GM12875 (cell line): ENCODE data around the gene EXOC6B.

Experiments
- H3K4me3 ChIP-seq: one replicate; pipeline ENCODE4 v1.5.1; 2011; ENCODE audit warnings: low read depth, low read length, control low read depth
- CTCF ChIP-seq: IDR thresholded peaks from 2 replicates; pipeline ENCODE4 v1.5.1; 2011; ENCODE audit warnings: low read depth, mild to moderate bottlenecking, control low read depth, inconsistent platforms, low read length, moderate library complexity, borderline replicate concordance; ENCODE audit not compliant: insufficient read depth

Gene EXOC6B

GRCh38 chr2:72274380-72274797, 551.4 kb downstream of the EXOC6B start:
- no peak for TF ChIP-seq CTCF

GRCh38 chr2:72273384-72273783, 552.4 kb downstream of the EXOC6B start:
- no peak overlapping the region for H3K4me3 ChIP-seq
- no peak for TF ChIP-seq CTCF

More at GRCh38 chr2:72274380-72274797, 551.4 kb downstream of the EXOC6B start:
- H3K4me3 ChIP-seq = no peak overlapping the region

GRCh38 chr2:72271766-72272641, 553.8 kb downstream of the EXOC6B start:
- H3K4me3 ChIP-seq = no peak overlapping the region
- TF ChIP-seq CTCF = no peak

- H3K4me3 ChIP-seq = no peak overlapping the region
- no peak for TF ChIP-seq CTCF
Measured at GRCh38 chr2:72271276-72271614, 554.6 kb downstream of the EXOC6B start.

GRCh38 chr2:72270556-72271275, 555.1 kb downstream of the EXOC6B start:
- H3K4me3 ChIP-seq = no peak overlapping the region
- no peak for TF ChIP-seq CTCF

GRCh38 chr2:72263776-72264060, 562.1 kb downstream of the EXOC6B start:
- H3K4me3 ChIP-seq = no peak overlapping the region
- no peak for TF ChIP-seq CTCF
